KOPT-K1 (cell line): ENCODE results near the gene ERC2.

ENCODE experiments used
- H3K27ac ChIP-seq: fragments of 200-600 bp; sonication (generic); 2 replicates; pipeline ENCODE4 v1.5.1; 2016; ENCODE audit warnings: antibody characterized with exemption, mild to moderate bottlenecking, low read depth, low read length; ENCODE audit not compliant: poor library complexity, severe bottlenecking
- H3K36me3 ChIP-seq: fragments of 200-600 bp; sonication (generic); 2 replicates; pipeline ENCODE4 v1.5.1; 2017; ENCODE audit warnings: antibody characterized with exemption, mild to moderate bottlenecking, low read length, moderate library complexity; ENCODE audit not compliant: insufficient read depth
- H3K9me3 ChIP-seq: fragments of 200-600 bp; sonication (generic); 2 replicates; pipeline ENCODE4 v1.5.1; 2017; ENCODE audit warnings: antibody characterized with exemption, low read length, mild to moderate bottlenecking; ENCODE audit not compliant: insufficient read depth, poor library complexity, severe bottlenecking

ERC2 gene

DNA sequence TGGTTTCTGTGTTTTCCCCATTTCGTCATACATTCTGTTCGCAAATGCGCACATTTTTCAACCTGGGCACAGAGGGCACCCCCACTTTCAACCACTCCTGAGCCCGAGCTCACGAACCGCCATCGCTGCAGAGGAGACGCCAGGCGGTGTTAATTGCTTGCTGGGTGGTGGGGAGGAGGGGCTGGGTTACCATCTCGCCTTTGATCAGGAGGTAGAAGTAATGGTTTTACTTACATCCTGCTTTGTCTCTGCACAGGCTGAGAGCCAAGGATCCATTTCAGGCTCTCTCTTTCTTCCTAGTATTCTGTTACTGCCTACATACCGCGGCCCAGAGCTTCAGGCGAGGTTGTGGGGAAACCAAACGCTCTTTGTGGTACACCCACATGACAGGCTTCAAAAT lies 803.9 kb downstream of the ERC2 start:
- no peaks in the 10 kb centered on the region for H3K36me3 ChIP-seq
- H3K9me3 ChIP-seq = no peaks in the 10 kb centered on the region
- no peak overlapping the region for H3K27ac ChIP-seq

DNA sequence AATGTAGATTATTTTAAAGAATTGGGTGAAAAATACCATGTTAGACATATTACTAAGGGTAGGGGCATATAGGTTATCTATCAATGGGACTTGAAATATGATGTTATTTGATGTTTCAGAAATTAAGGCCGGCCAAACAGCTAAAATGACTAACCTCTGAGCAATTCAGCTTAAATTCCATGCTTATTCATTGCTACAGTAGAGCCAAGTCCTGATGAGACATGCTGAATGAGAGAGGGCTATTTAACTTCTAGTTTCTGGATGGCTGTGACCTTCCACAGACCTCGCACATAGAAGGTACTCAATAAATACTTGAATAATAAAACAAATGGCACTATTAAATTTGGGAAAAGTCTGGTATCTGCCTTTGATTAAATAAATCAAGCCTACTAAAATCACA lies 805.6 kb downstream of the ERC2 start:
- Histone ChIP-seq H3K27ac (no peak overlapping the region), H3K9me3 (no peaks in the 10 kb centered on the region), H3K36me3 (no peaks in the 10 kb centered on the region)

DNA sequence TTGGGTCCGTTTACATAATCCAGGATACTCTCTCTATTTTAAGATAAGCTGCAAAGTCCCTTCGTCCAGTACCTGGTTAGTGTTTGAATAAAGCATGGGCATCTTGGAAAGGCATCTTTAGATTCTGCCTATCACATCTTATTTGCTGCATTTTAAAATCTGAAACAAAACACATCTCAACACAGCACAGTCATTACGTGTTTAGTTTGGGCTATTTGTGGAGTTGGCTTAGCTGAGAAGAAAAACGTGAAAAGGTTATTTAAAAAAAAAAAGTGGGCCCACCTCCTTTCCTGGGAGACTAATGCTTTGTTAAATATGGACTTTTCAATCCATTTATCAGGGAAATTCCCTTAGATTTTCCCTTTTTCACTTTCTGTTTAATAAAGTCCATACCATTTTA lies 806.7 kb downstream of the ERC2 start:
- H3K9me3 ChIP-seq = no peaks in the 10 kb centered on the region
- no peaks in the 10 kb centered on the region for H3K36me3 ChIP-seq
- no peak overlapping the region for H3K27ac ChIP-seq

DNA sequence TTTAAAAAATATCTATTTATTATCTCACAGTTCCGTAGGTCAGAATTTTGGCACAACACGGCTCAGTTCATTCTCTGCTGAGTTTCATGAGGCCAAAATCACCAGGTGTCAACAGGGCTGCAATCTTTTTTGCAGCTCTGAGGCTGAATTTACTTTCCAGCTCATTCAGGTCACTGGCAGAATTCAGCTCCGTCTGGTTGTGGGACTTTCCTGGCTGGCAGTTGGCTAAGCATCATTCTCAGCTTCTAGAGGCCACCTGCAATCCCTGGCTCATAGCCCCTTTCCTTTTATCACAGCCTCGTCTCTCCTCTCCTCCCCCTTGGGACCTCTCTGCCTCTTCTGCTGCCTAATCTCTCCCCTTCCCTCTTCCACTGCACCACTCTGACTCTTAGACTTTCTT lies 807.1 kb downstream of the ERC2 start:
- H3K27ac ChIP-seq = no peak overlapping the region
- H3K36me3 ChIP-seq = no peaks in the 10 kb centered on the region
- no peaks in the 10 kb centered on the region for H3K9me3 ChIP-seq

DNA sequence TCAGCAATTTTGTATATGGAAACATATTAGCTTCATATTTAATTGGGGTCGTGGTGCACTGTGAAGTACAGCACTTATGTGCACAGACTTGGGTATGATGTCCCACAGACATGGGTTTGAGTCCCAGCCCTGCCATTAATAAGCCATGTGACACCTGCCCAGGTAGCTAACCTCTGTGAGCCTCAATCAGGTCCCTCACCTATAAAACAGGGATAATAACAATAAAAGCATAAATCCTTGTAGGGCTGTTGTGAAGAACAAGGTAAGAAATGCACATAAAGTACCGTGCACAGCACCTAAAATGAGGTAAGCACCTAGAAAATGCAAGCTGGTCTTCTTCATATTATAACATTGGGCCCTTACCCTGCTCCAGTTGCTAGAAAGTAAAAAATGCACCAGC lies 807.6 kb downstream of the ERC2 start:
- H3K9me3 ChIP-seq = no peaks in the 10 kb centered on the region
- H3K36me3 ChIP-seq = no peaks in the 10 kb centered on the region
- no peak overlapping the region for H3K27ac ChIP-seq

DNA sequence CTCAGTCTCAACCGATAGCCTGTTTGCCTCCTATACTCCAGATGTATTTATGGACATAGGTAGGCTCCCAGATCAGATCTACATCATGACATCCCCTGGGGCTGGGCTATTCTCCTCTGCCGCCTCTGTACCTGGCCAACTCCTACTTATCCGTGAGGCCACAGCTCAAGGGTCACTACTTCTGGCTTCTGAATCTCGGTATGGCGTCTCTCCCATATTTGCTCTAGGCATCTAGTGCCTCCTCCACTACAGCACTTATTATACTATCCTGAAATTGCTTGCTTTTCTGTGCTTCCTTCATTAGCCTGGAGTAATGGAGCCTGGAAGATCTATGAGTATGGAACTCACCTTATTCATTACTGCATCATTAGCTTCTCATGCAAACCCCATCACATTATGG lies 808.6 kb downstream of the ERC2 start:
- no peaks in the 10 kb centered on the region for H3K36me3 ChIP-seq
- no peaks in the 10 kb centered on the region for H3K9me3 ChIP-seq
- H3K27ac ChIP-seq = no peak overlapping the region

DNA sequence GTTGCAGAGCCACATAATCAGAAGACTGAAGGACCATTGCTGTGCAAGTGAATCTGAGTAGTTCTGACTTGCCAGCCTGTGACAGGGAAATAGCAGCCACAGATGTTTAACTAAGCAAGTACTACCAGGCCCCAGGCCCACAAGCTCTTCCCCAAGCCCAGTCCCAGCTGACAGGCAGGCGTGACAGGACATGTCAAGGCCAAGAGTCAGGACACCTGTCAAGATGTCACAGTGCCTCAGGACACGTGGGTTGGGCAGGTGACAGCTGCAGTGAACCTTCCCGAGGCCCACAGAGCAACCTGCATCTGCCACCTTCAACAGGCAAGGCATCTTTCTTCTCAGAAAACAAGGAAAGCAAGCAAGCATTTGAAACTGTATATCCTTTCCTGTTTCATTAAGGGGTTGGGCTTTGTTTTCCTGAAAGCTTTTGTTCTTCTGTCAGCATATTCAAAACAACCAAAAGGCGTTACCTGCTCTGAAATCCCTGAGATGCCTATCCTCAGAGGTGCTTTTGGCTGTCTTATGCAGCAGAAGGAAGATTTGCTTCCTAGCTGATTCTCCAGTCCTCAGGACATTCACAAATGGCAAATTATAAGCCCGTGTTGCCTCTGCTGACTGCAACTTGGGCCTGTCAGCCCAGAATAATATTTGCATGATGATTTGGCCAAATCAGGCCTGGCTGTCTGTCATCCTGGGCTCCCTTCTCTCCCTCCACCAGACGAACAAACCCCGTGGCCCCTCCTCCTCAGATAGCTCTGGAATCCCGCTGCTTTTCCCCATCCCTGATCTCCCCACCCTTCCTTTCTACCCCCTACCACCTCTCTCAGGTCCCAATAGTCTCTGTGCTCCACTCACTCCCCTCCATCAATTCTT lies 809.3 kb downstream of the ERC2 start:
- no peaks in the 10 kb centered on the region for H3K36me3 ChIP-seq
- no peaks in the 10 kb centered on the region for H3K9me3 ChIP-seq
- H3K27ac ChIP-seq = no peak overlapping the region

DNA sequence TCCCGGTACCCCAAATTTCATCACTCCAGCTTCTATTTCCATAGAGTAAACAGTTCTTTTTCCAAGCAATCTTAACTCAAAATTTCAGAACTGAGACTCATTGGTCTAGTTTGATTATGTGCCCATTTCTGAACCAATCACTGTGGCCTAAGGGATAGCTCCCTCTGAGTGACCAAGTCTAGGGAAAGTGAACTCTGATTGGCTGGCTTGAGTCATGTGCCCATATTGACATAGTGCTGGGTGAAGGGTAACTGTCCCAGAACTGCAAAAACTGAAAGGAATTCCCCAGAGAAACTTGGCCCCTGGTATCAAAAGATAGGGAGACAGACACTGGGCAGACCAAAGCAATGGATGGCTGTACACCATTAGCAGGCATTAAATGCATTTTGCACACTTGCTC lies 810.0 kb downstream of the ERC2 start:
- Histone ChIP-seq H3K9me3 (no peaks in the 10 kb centered on the region), H3K27ac (no peak overlapping the region), H3K36me3 (no peaks in the 10 kb centered on the region)

DNA sequence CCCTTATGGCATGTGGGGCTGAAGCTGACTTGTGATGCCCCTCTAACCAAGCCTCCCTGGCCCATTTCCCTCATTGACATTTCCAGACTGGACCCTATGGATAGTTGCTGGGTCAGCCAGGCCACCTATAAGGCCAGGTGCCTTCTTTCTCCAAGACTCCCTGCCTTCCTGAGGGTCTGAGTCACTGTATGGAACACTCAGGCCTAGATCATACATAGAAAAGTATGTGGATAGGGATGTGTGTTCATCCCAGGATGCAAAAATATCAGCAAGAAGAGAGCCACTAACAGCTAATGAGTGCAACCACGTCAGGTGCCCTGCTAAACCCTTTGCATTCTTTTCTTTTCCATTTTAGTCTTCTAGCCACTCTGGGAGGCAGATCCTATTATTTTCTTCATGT lies 812.7 kb downstream of the ERC2 start:
- no peaks in the 10 kb centered on the region for H3K36me3 ChIP-seq
- no peak overlapping the region for H3K27ac ChIP-seq
- no peaks in the 10 kb centered on the region for H3K9me3 ChIP-seq

DNA sequence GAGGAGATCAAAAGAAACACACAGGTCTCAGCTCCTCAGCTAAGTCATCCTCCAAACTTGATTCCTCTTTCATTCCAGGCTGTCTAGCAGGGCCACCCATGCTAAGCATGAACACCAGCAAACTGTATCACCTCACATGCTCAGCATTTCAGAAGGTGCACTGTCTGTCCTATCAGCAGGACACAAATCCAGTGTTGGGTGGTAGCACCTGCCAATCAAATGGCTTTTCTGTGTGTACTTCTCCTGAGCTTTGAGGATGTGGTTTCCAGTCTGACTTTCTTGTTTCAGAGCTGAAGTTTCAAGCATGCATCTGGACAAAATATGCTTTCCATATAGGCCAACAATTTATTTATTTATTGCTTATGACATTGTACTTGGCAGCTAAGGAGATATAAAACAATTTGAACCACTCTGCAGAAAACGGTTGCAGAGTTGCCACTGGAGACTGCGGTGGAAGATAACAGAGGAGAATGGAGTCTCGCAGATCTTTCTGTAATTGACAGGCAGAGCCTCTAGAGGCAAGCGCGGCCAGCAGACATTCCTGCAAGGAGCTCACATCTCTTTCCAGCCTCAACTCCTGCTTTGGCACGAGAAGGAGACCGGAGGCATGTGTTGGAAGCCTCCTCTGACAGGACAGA lies 814.0 kb downstream of the ERC2 start:
- Histone ChIP-seq H3K27ac (no peak overlapping the region), H3K9me3 (no peaks in the 10 kb centered on the region), H3K36me3 (no peaks in the 10 kb centered on the region)

DNA sequence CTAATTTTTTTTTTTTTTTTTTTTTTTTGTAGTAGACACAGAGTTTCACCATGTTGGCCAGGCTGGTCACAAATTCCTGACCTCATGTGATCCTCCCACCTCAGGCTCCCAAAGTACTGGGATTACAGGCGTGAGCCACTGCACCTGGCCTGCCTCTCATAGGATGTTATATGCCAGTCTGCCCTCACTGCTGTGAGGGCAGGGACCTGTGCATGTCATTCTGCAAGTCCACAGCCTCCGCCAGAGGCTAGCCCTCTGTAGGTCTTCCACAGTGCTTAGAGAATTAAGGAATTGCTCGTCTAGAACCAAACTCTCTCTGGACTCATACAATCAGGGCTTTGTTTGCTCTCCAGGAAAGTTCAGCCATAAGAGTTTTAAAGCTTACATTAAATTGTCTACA lies 817.3 kb downstream of the ERC2 start:
- H3K27ac ChIP-seq = no peak overlapping the region
- H3K36me3 ChIP-seq = no peaks in the 10 kb centered on the region
- H3K9me3 ChIP-seq = no peaks in the 10 kb centered on the region

DNA sequence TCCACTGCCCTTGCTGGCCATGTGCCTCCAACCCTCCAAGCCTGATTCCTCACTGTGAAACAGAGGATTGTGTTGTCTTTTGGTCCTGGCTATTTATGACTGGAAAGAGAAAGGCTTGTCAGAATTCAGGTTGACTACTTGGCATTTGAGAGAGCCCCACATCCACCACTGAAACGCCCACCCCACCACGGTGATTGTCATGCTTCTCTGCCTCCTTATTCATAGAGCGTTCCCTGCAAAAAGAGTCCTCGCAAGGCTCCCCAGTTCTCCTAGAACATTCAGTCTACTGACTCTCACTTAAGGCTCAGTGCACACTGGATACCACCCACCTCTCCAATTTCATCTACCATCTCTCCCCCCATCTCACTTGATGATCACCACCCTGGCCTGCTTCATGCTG lies 818.3 kb downstream of the ERC2 start:
- H3K9me3 ChIP-seq = no peaks in the 10 kb centered on the region
- no peak overlapping the region for H3K27ac ChIP-seq

DNA sequence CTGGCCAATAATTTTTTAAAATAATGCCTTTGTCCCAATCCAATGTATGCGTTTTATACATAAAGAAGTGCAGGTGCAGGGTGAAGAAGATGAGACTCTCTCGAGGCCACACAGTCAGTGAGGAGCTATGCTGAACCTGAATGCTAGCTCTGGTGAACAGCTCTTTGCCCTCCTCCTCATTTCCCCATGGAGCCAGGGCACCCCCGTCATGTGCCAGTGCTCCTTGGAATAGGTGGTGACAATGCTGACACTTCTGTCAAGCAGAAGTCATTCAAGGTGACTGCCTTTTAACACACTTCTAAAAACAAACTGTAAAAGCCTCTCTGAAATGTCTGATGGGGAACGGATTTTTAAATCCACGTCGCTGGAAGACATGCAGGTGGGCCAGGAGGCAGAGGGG lies 818.7 kb downstream of the ERC2 start:
- H3K9me3 ChIP-seq = no peaks in the 10 kb centered on the region
- H3K27ac ChIP-seq = no peak overlapping the region

More for the DNA sequence above, 818.3 kb downstream of the ERC2 start:
- H3K36me3 ChIP-seq = no peaks in the 10 kb centered on the region

DNA sequence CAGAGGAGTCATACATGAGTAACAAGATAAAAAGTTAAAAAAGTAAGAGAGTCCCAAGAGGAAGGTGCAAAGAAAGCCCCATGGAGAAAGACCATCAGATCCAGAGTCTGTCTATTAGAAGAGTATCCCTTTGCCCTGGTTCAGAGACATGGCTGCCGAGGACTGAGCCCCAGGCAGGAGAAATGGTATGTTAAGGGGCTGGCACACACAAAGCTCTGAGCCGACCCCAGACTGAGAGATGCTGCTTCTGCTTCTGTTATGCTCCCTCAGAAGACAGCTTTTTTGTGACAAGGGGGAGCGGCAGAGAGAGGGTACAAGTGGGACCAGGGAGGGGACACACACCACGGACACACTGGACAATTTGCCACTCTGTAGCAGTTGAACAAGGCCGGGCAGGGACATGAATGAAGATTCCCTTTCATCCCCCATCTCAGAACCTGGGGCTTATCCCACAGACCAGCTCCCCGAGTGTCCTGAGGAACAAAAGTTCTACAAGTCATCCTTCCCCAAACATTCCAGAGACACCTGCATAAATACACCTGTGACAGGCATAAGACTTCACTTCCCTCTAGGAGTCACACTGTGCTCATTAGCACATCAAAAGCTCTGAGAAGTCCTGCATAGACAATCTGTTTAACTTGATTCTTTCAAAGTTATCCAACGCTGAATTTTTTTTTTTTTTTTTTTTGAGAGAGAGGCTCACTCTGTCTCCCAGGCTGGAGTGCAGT lies 819.5 kb downstream of the ERC2 start:
- no peaks in the 10 kb centered on the region for H3K36me3 ChIP-seq
- H3K9me3 ChIP-seq = no peaks in the 10 kb centered on the region
- H3K27ac ChIP-seq = no peak overlapping the region

More for the DNA sequence above, 818.7 kb downstream of the ERC2 start:
- H3K36me3 ChIP-seq = no peaks in the 10 kb centered on the region

DNA sequence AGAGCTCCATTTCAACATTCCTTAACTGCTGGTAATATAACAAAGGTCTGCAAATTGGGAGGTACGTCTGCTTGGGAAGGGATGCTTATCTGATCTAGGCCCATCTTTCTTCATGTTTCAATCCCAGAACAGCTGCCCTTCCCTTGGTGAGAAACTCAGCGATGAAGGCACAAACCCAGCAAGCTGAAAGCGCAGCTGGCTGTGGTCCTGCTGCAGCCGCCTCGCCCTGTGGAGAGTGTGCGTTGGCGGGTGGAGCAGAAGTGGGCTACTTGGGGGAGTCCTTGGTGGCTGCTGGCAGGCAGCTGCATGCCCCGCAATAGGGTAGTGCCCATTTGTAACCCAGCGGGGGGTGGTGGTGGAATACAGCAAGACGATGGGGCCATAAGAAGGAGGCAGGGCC lies 820.6 kb downstream of the ERC2 start:
- Histone ChIP-seq H3K36me3 (no peaks in the 10 kb centered on the region), H3K9me3 (no peaks in the 10 kb centered on the region), H3K27ac (no peak overlapping the region)
